Type B pancreatic cell (in vitro differentiated cells): ENCODE data around the gene SDC3. TPM values are rescaled to one million over a fixed set of nuclear protein-coding genes. Genes with fewer than 3 reads are reported as not detected.

Experiments used
- DNase-seq: peaks from one replicate; pipeline ENCODE4 v3.0.0; 2021; ENCODE audit warnings: mixed read lengths; ENCODE audit not compliant: unreplicated experiment; ENCODE audit errors: extremely low spot score
- H3K27ac Mint-ChIP-seq: 2 replicates; pipeline ENCODE4 v1.8.0; 2021; ENCODE audit warnings: mild to moderate bottlenecking, mixed read lengths
- H3K27me3 Mint-ChIP-seq: 2 replicates; pipeline ENCODE4 v1.8.0; 2021; ENCODE audit warnings: mixed read lengths
- H3K36me3 Mint-ChIP-seq: 2 replicates; pipeline ENCODE4 v1.8.0; 2021; ENCODE audit warnings: mixed read lengths
- H3K4me1 Mint-ChIP-seq: one replicate; pipeline ENCODE4 v1.8.0; 2021; ENCODE audit warnings: mixed read lengths; ENCODE audit not compliant: unreplicated experiment
- H3K4me3 Mint-ChIP-seq: 2 replicates; pipeline ENCODE4 v1.8.0; 2021; ENCODE audit warnings: mild to moderate bottlenecking, mixed read lengths
- H3K9me3 Mint-ChIP-seq: 2 replicates; pipeline ENCODE4 v1.8.0; 2021; ENCODE audit warnings: mixed read lengths
- CTCF ChIP-seq: fragments of 200-600 bp; sonication (generic); conservative IDR thresholded peaks from 2 replicates; pipeline ENCODE4 v1.5.0; 2021; ENCODE audit warnings: antibody characterized with exemption, mild to moderate bottlenecking
- total RNA-seq: library from RNA; stranded (reverse); gene quantifications from 2 replicates; pipeline ENCODE4 v1.2.1, GENCODE V29; 2021; ENCODE audit warnings: low replicate concordance

SDC3 gene
- total RNA-seq, 1 donor from 2014 or later, result 54.2 TPM

GRCh38 chr1:30822966-30823581 is 85.5 kb downstream of the SDC3 start:
- H3K36me3 Mint-ChIP-seq, result no peaks in the 10 kb centered on the region
- H3K4me1 Mint-ChIP-seq, result peaks cover 39% of the 10 kb centered on the region
- no peak for DNase-seq
- H3K9me3 Mint-ChIP-seq, result no peaks in the 10 kb centered on the region
- peak overlapping the region; percentile 70 for H3K4me3 Mint-ChIP-seq
- H3K27ac Mint-ChIP-seq, result peak overlapping the region; percentile 65
- TF ChIP-seq CTCF, result no peak
- H3K27me3 Mint-ChIP-seq, result peaks cover 53% of the 10 kb centered on the region

- Mint-ChIP-seq H3K27ac (no peak overlapping the region), H3K36me3 (no peaks in the 10 kb centered on the region), H3K4me1 (peaks cover 40% of the 10 kb centered on the region), H3K27me3 (peaks cover 54% of the 10 kb centered on the region), H3K9me3 (no peaks in the 10 kb centered on the region), H3K4me3 (no peak overlapping the region)
- DNase-seq, result no peak
- TF ChIP-seq CTCF, result no peak
These were observed 86.6 kb downstream of the SDC3 start for GRCh38 chr1:30822006-30822405.

GRCh38 chr1:30820299-30820698 is 88.3 kb downstream of the SDC3 start:
- Mint-ChIP-seq H3K4me3 (no peak overlapping the region), H3K27ac (no peak overlapping the region), H3K27me3 (peaks cover 46% of the 10 kb centered on the region), H3K9me3 (no peaks in the 10 kb centered on the region), H3K4me1 (peaks cover 45% of the 10 kb centered on the region), H3K36me3 (no peaks in the 10 kb centered on the region)
- no peak for DNase-seq
- no peak for TF ChIP-seq CTCF

Other genes with a start within 250 kb of the SDC3 start
- 0.24 and 0.40 TPM in 2 replicates for gene MATN1, start 185.2 kb downstream of the SDC3 start, total RNA-seq
- gene LAPTM5, start 151.0 kb downstream of the SDC3 start, total RNA-seq, result 0.24 and 0.29 TPM in 2 replicates
- gene PUM1, start 157.0 kb upstream of the SDC3 start, total RNA-seq, result 185 and 196 TPM in 2 replicates